ENCODE results near the gene TCF7L1. TPM values are rescaled to one million over a fixed set of nuclear protein-coding genes. Genes with fewer than 3 reads are reported as not detected.

The TCF7L1 gene
- total RNA-seq, 2 experiments from 2014 or later, result not detected

DNA sequence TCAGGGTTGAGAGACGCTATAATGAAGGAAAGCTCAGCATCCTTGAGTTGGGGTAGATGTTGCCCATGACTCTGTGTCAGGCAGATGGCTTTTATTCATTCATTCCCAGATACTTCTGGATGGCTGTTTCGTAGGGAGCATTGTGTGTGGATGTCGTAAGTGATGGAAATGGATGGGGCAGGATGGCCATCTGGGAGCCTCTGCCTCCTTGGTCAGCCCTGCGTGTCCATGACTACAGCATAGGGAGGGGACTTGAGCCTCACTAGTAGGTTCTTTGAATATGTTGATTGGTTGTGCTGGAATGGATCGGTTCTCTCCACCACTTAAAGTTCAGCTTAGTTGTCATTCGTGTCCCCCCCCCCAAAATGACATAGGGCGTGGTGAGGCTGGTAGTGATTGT, 149.7 kb downstream of the TCF7L1 start:
- DNase-seq (no peak), ATAC-seq (ENCODE audit: poor library complexity) (no peak)
- no peak overlapping the region for H3K27ac ChIP-seq (ENCODE audit: low read depth in 1 of 2, low read length in 2 of 2)
- Mint-ChIP-seq H3K4me3 (no peak overlapping the region), H3K9me3 (no peaks in the 10 kb centered on the region), H3K27me3 (no peaks in the 10 kb centered on the region), H3K4me1 (ENCODE audit: low read depth) (peaks cover 14% of the 10 kb centered on the region), H3K36me3 (ENCODE audit: low read depth) (no peaks in the 10 kb centered on the region), H3K27ac (no peak overlapping the region)
- CTCF ChIA-PET, result no interaction called here
- peaks cover 0 to 2% of the 10 kb centered on the region in 2 experiments for H3K27me3 ChIP-seq (ENCODE audit: control insufficient read depth in 1 of 2, insufficient read depth in 2 of 2, low read length in 2 of 2)
- intact Hi-C loops (cut with DNase I, micrococcal nuclease), result loop anchor here in 1 of 2 experiments (10.0 kb wide), 1 partner anchor 148 kb away; the partner anchor contains the start of gene TCF7L1
- POLR2A ChIA-PET, result no interaction called here
- no peaks in the 10 kb centered on the region for H3K36me3 ChIP-seq (ENCODE audit: insufficient read depth, low read length)
- TF ChIP-seq, protein P1, sequence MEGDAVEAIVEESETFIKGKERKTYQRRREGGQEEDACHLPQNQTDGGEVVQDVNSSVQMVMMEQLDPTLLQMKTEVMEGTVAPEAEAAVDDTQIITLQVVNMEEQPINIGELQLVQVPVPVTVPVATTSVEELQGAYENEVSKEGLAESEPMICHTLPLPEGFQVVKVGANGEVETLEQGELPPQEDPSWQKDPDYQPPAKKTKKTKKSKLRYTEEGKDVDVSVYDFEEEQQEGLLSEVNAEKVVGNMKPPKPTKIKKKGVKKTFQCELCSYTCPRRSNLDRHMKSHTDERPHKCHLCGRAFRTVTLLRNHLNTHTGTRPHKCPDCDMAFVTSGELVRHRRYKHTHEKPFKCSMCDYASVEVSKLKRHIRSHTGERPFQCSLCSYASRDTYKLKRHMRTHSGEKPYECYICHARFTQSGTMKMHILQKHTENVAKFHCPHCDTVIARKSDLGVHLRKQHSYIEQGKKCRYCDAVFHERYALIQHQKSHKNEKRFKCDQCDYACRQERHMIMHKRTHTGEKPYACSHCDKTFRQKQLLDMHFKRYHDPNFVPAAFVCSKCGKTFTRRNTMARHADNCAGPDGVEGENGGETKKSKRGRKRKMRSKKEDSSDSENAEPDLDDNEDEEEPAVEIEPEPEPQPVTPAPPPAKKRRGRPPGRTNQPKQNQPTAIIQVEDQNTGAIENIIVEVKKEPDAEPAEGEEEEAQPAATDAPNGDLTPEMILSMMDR (IDR thresholded peaks at IDR 0.05), result no peak
- no peaks in the 10 kb centered on the region for H3K9me3 ChIP-seq (ENCODE audit: control insufficient read depth in 1 of 2, insufficient read depth in 1 of 2, low read length in 2 of 2)
- H3K4me1 ChIP-seq (ENCODE audit: insufficient read depth, low read length), result peaks cover 12% of the 10 kb centered on the region
- no peak overlapping the region for H3K4me3 ChIP-seq (ENCODE audit: low read length)

DNA sequence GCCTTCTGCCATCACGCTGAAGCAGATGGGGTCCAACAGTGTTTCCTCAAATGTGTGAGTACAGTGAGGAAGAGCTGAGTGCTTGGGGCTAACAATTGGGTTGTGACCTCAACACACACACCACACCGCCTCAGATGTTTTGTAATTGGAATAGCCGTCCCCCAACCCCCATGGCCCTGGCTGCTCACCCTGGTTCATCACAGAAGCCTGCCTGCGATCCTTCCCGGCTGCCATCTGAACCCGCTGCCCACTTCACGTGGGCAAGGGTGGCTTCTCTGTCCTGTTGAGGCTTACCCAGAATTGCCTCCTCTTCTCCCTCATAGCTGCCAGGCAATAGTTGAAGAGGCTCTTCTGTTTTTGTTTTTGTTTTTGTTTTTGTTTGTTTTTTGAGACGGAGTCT, 150.4 kb downstream of the TCF7L1 start:
- H3K36me3 Mint-ChIP-seq (ENCODE audit: low read depth), result no peaks in the 10 kb centered on the region
- intact Hi-C loops (cut with DNase I, micrococcal nuclease), result loop anchor here in 1 of 2 experiments (2.0 to 10.0 kb wide), 3 partner anchors 17 to 357 kb away; partner anchors contain the start of gene TCF7L1
- CTCF ChIA-PET, result no interaction called here
- H3K9me3 Mint-ChIP-seq, result no peaks in the 10 kb centered on the region
- H3K4me1 Mint-ChIP-seq (ENCODE audit: low read depth), result peaks cover 14% of the 10 kb centered on the region
- no peak overlapping the region for H3K27ac ChIP-seq (ENCODE audit: low read depth in 1 of 2, low read length in 2 of 2)
- H3K36me3 ChIP-seq (ENCODE audit: insufficient read depth, low read length), result no peaks in the 10 kb centered on the region
- H3K4me3 ChIP-seq (ENCODE audit: low read length), result no peak overlapping the region
- TF ChIP-seq, protein P1 (IDR thresholded peaks at IDR 0.05), result no peak
- no peak overlapping the region for H3K27ac Mint-ChIP-seq
- H3K9me3 ChIP-seq (ENCODE audit: control insufficient read depth in 1 of 2, insufficient read depth in 1 of 2, low read length in 2 of 2), result no peaks in the 10 kb centered on the region
- DNase-seq (no peak), ATAC-seq (ENCODE audit: poor library complexity) (no peak)
- no peaks in the 10 kb centered on the region for H3K27me3 ChIP-seq (ENCODE audit: control insufficient read depth in 1 of 2, insufficient read depth in 2 of 2, low read length in 2 of 2)
- no peaks in the 10 kb centered on the region for H3K27me3 Mint-ChIP-seq
- H3K4me1 ChIP-seq (ENCODE audit: insufficient read depth, low read length), result peaks cover 12% of the 10 kb centered on the region
- no peak overlapping the region for H3K4me3 Mint-ChIP-seq
- POLR2A ChIA-PET, result no interaction called here

DNA sequence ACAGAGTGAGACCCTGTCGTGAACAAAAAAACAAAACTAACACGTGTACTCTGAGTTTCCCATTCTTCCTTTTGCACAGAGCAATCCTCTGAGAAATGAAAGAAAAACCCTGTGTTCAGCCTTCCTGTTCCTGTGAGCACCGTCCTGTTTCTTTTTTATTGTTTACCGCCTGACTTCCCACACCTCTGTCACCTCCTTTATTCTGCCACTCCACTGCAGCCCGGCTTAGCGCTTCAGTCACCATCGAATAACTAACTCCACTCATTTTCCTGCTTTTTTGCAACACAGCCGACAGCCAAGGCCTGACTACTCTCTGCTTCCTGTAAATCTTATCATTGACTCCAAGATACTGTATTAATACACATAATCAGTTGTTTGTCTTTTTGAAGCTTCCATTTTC, 153.7 kb downstream of the TCF7L1 start:
- DNase-seq (no peak), ATAC-seq (ENCODE audit: poor library complexity) (no peak)
- Histone ChIP-seq H3K36me3 (ENCODE audit: insufficient read depth, low read length) (no peaks in the 10 kb centered on the region), H3K4me1 (ENCODE audit: insufficient read depth, low read length) (peaks cover 24% of the 10 kb centered on the region), H3K9me3 (ENCODE audit: control insufficient read depth in 1 of 2, insufficient read depth in 1 of 2, low read length in 2 of 2) (no peaks in the 10 kb centered on the region), H3K4me3 (ENCODE audit: low read length) (no peak overlapping the region), H3K27me3 (ENCODE audit: control insufficient read depth in 1 of 2, insufficient read depth in 2 of 2, low read length in 2 of 2) (no peaks in the 10 kb centered on the region), H3K27ac (ENCODE audit: low read depth in 1 of 2, low read length in 2 of 2) (no peak overlapping the region)
- Mint-ChIP-seq H3K4me1 (ENCODE audit: low read depth) (peaks cover 30% of the 10 kb centered on the region), H3K27ac (peak overlapping the region; percentile 25), H3K27me3 (no peaks in the 10 kb centered on the region), H3K9me3 (no peaks in the 10 kb centered on the region), H3K4me3 (peak overlapping the region; percentile 32), H3K36me3 (ENCODE audit: low read depth) (no peaks in the 10 kb centered on the region)
- ChIA-PET CTCF (interaction anchor here (1.6 kb wide), 1 partner anchor 12 kb away, joined by 4 read pairs; no protein-coding TSS in a partner anchor), POLR2A (interaction anchor here (1.6 kb wide), 1 partner anchor 40 kb away, joined by 3 read pairs; no protein-coding TSS in a partner anchor)
- TF ChIP-seq, protein P1 (IDR thresholded peaks at IDR 0.05), result no peak
- intact Hi-C loops (cut with DNase I, micrococcal nuclease), result loop anchor here in 1 of 2 experiments (5.0 to 10.0 kb wide), 2 partner anchors 152 to 1265 kb away; partner anchors contain the start of gene TCF7L1
